HEK293T (cell line): ENCODE measurements around the gene PTBP1.

Experiments
- CTCF ChIA-PET: fragments of 350-600 bp; formaldehyde crosslinking; extraction: SDS; loops from one replicate; lab custom pipeline; 2021; ENCODE audit warnings: antibody characterized with exemption, inconsistent platforms; lab: Yijun Ruan, JAX
- POLR2A ChIA-PET: fragments of 350-600 bp; formaldehyde crosslinking; extraction: SDS; loops from one replicate; lab custom pipeline; 2020; ENCODE audit warnings: antibody characterized with exemption, inconsistent platforms; lab: Yijun Ruan, JAX
- DNase-seq: peaks from one replicate; pipeline ENCODE4 v3.0.0; 2012; ENCODE audit warnings: mixed read lengths; ENCODE audit errors: extremely low spot score
- ARNT ChIP-seq: fragments of 450-650 bp; IDR thresholded peaks from 2 replicates; pipeline ENCODE4 v1.6.1; 2017; ENCODE audit warnings: mild to moderate bottlenecking
- BHLHE40 ChIP-seq: fragments of 450-650 bp; IDR thresholded peaks from 2 replicates; pipeline ENCODE4 v1.6.1; 2016; ENCODE audit warnings: mild to moderate bottlenecking, moderate library complexity, borderline replicate concordance
- CTBP1 ChIP-seq: fragments of 450-650 bp; IDR thresholded peaks from 2 replicates; pipeline ENCODE4 v1.6.1; 2016; ENCODE audit warnings: borderline replicate concordance
- ELF4 ChIP-seq: fragments of 450-650 bp; IDR thresholded peaks from 2 replicates; pipeline ENCODE4 v1.6.1; 2017; ENCODE audit warnings: antibody characterized with exemption
- FOXA1 ChIP-seq: fragments of 450-650 bp; IDR thresholded peaks from 2 replicates; pipeline ENCODE4 v1.6.1; 2016; ENCODE audit warnings: mild to moderate bottlenecking
- FOXK2 ChIP-seq: fragments of 450-650 bp; IDR thresholded peaks from 2 replicates; pipeline ENCODE4 v1.6.1; 2016; ENCODE audit warnings: mild to moderate bottlenecking
- FOXM1 ChIP-seq: fragments of 450-650 bp; IDR thresholded peaks from 2 replicates; pipeline ENCODE4 v1.6.1; 2017; ENCODE audit warnings: mild to moderate bottlenecking, borderline replicate concordance
- HDGF ChIP-seq: fragments of 450-650 bp; IDR thresholded peaks from 2 replicates; pipeline ENCODE4 v1.6.1; 2017; ENCODE audit warnings: antibody characterized with exemption, borderline replicate concordance
- L3MBTL2 ChIP-seq: fragments of 450-650 bp; conservative IDR thresholded peaks from 2 replicates; pipeline ENCODE4 v1.6.1; 2016; ENCODE audit warnings: mild to moderate bottlenecking
- LEF1 ChIP-seq: fragments of 450-650 bp; IDR thresholded peaks from 2 replicates; pipeline ENCODE4 v1.6.1; 2017; ENCODE audit warnings: mild to moderate bottlenecking, borderline replicate concordance
- NFRKB ChIP-seq: fragments of 450-650 bp; IDR thresholded peaks from 2 replicates; pipeline ENCODE4 v1.6.1; 2016; ENCODE audit warnings: mild to moderate bottlenecking, moderate library complexity
- PKNOX1 ChIP-seq: fragments of 450-650 bp; IDR thresholded peaks from 2 replicates; pipeline ENCODE4 v1.6.1; 2016
- SP1 ChIP-seq: fragments of 450-650 bp; IDR thresholded peaks from 2 replicates; pipeline ENCODE4 v1.6.1; 2017
- SUZ12 ChIP-seq: fragments of 450-650 bp; IDR thresholded peaks from 2 replicates; pipeline ENCODE4 v1.6.1; 2016; ENCODE audit warnings: mild to moderate bottlenecking
- TARDBP ChIP-seq: fragments of 450-650 bp; IDR thresholded peaks from 2 replicates; pipeline ENCODE4 v1.6.1; 2016
- ZNF384 ChIP-seq: fragments of 450-650 bp; IDR thresholded peaks from 2 replicates; pipeline ENCODE4 v1.6.1; 2016

The PTBP1 gene

DNA sequence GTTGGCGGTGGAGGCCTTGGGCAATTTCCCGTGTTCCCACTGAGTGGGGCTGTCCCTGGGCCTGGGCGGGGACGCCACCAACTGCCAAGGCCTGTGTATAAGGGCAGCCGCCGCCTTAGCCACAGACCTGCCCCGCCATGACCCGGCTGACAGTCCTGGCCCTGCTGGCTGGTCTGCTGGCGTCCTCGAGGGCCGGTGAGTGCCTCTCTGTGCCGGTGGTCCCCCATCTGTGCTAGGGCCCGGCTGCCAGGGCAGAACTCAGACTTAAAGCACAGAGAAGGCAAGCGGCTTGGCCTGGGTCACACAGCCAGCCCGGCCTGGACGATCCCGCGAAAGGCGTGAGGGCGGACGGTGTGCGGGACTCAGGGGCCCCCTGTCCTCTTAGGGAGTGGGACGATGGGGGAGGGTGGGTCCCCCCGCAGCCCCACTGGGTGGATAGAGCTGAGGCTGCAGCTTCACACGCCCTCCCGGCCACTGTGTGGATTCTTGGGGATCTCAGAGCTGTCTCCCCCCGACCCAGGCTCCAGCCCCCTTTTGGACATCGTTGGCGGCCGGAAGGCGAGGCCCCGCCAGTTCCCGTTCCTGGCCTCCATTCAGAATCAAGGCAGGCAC is 30.6 kb downstream of the PTBP1 start, which contains the start of gene AZU1:
Gene AZU1 (plus strand): TSS at position 128 of the 612 bp plus-strand sequence. CDS start 10 bp downstream, at position 138.
- POLR2A ChIA-PET: interaction anchor here (1.3 kb wide), 1 partner anchor 31 kb away, joined by 3 read pairs; no protein-coding TSS in a partner anchor
- TF ChIP-seq L3MBTL2 (no peak), SUZ12 (no peak), FOXM1 (no peak), ELF4 (no peak), LEF1 (no peak), FOXK2 (no peak), HDGF (no peak), PKNOX1 (no peak), BHLHE40 (no peak), ZNF384 (no peak), FOXA1 (no peak)
- DNase-seq: no peak
- CTCF ChIA-PET: no interaction called here

GRCh38 chr19:829129-829758 is 32.0 kb downstream of the PTBP1 start:
- ChIA-PET POLR2A (no interaction called here), CTCF (no interaction called here)
- TF ChIP-seq FOXA1 (no peak), FOXK2 (no peak), LEF1 (no peak), L3MBTL2 (no peak), SUZ12 (no peak), SP1 (no peak), CTBP1 (no peak), TARDBP (no peak), ELF4 (no peak), HDGF (no peak), BHLHE40 (no peak), PKNOX1 (no peak), ZNF384 (no peak), ARNT (no peak), NFRKB (no peak), FOXM1 (no peak)
- no peak for DNase-seq

GRCh38 chr19:831407-832369 is 34.4 kb downstream of the PTBP1 start:
- ChIA-PET POLR2A (no interaction called here), CTCF (no interaction called here)
- no peak for TF ChIP-seq L3MBTL2
- no peak for TF ChIP-seq SP1
- no peak for TF ChIP-seq TARDBP
- no peak for TF ChIP-seq PKNOX1
- TF ChIP-seq SUZ12: no peak
- no peak for TF ChIP-seq ELF4
- no peak for TF ChIP-seq BHLHE40
- no peak for TF ChIP-seq CTBP1
- no peak for TF ChIP-seq FOXM1
- no peak for TF ChIP-seq ARNT
- no peak for TF ChIP-seq LEF1
- no peak for TF ChIP-seq FOXA1
- no peak for TF ChIP-seq HDGF
- no peak for TF ChIP-seq ZNF384
- TF ChIP-seq NFRKB: no peak
- no peak for TF ChIP-seq FOXK2
- no peak for DNase-seq

DNA sequence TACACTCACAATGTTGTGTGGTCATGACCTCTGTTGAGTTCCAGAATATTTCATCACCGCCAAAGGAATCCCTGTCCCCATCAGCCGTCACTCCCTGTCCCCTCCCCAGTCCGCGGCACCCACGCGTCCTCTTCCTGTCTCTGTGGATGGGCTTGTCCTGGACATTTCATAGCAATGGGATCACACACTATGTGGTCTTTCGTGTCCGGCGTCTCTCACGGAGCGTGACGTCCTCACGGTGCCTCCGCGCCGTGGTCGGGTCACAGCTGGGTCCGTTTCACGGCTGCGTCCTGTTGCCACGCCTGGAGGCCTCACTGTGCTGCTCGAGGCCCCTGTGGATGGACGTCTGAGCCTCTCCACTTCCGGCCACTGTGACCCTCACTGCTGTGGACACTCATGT is 37.0 kb downstream of the PTBP1 start:
- DNase-seq: no peak
- no peak for TF ChIP-seq ARNT
- no peak for TF ChIP-seq CTBP1
- ChIA-PET CTCF (no interaction called here), POLR2A (no interaction called here)

DNA sequence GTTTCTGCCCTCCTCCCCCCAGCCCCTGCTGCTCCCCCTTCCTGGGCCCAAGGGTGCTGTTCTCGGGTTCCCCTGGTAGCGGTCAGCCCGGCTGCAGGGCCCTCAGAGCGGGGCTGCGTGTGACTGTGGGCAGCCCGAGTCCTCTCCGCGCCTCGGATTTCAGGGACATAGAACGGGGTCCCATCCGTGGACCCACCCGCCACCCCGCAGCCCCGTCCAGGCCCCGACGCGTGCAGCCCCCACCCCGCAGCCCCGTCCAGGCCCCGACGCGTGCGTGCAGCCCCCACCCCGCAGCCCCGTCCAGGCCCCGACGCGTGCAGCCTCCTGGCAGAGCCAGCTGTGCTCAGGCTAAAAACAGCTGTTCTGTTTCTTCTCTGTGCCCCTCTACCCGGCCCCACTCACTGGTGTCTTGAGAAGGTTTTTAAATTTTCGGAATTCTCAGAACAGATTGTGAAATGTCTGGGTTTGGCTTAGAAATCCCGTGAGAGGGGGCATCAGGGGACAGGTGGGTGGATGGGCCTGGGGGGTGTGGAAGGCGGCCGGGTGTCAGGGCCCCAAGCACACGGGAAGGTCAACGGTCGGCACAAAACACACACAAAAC is 38.1 kb downstream of the PTBP1 start:
- no peak for DNase-seq
- POLR2A ChIA-PET: no interaction called here
- CTCF ChIA-PET: no interaction called here

More for the DNA sequence above, 38.1 kb downstream of the PTBP1 start:
- TF ChIP-seq ZNF384 (no peak), SP1 (no peak), BHLHE40 (no peak), SUZ12 (no peak), FOXA1 (no peak), HDGF (no peak), LEF1 (no peak), PKNOX1 (no peak), ARNT (no peak), TARDBP (no peak), NFRKB (no peak), FOXK2 (no peak), FOXM1 (no peak), CTBP1 (no peak), ELF4 (no peak), L3MBTL2 (no peak)
